HUDEP-2 (cell line): ENCODE measurements around the gene SDHAF3.

Experiments
- DNase-seq, 76 experiments: peaks; one replicate each; lab custom pipeline; 2025; ENCODE audit not compliant: unreplicated experiment in 76 of 76; lab: John Stamatoyannopoulos, UW

Gene SDHAF3

GRCh38 chr7:97203957-97204356 lies 86.5 kb downstream of the SDHAF3 start:
- DNase-seq = no peak

GRCh38 chr7:97204821-97205220 lies 87.3 kb downstream of the SDHAF3 start:
- DNase-seq = no peak

GRCh38 chr7:97215556-97215955 lies 98.1 kb downstream of the SDHAF3 start:
- DNase-seq = peak in 59 of 76 experiments; percentile 0 to 69 (median 29)

GRCh38 chr7:97218767-97219166 lies 101.3 kb downstream of the SDHAF3 start:
- DNase-seq = no peak

GRCh38 chr7:97219237-97219636 lies 101.7 kb downstream of the SDHAF3 start:
- no peak for DNase-seq

GRCh38 chr7:97224316-97224715 lies 106.8 kb downstream of the SDHAF3 start:
- DNase-seq = no peak

GRCh38 chr7:97226541-97226940 lies 109.0 kb downstream of the SDHAF3 start:
- DNase-seq = no peak
